Hepatocyte (in vitro differentiated cells): ENCODE measurements around the gene PDIA3. TPM values are rescaled to one million over a fixed set of nuclear protein-coding genes. Genes with fewer than 3 reads are reported as not detected.
"Not testable (repeated sequence)": the region's sequence is repeated elsewhere in the genome, so short reads cannot be mapped to it uniquely, and the experiment has no call there.

ENCODE experiments used
- DNase-seq: peaks from one replicate; pipeline ENCODE4 v3.0.0-alpha.2; 2016; ENCODE audit warnings: low spot score
- H2AFZ ChIP-seq: fragments of 200-600 bp; sonication (generic); 2 replicates; pipeline ENCODE4 v1.6.0; 2016; ENCODE audit warnings: antibody characterized with exemption, mild to moderate bottlenecking
- H3K27ac ChIP-seq: fragments of 200-600 bp; sonication (generic); 2 replicates; pipeline ENCODE4 v1.5.1; 2016; ENCODE audit warnings: mild to moderate bottlenecking
- H3K27me3 ChIP-seq: fragments of 200-600 bp; sonication (generic); 2 replicates; pipeline ENCODE4 v1.6.1; 2016
- H3K36me3 ChIP-seq: fragments of 200-600 bp; sonication (generic); replicated peaks from 2 replicates; pipeline ENCODE4 v1.5.1; 2016; ENCODE audit warnings: low read depth; ENCODE audit not compliant: insufficient read depth
- H3K4me1 ChIP-seq: fragments of 200-600 bp; sonication (generic); 2 replicates; pipeline ENCODE4 v1.5.1; 2016; ENCODE audit warnings: mild to moderate bottlenecking, moderate library complexity; ENCODE audit not compliant: insufficient read depth
- H3K4me2 ChIP-seq: fragments of 200-600 bp; sonication (generic); 2 replicates; pipeline ENCODE4 v1.6.0; 2016
- H3K4me3 ChIP-seq: fragments of 200-600 bp; sonication (generic); 2 replicates; pipeline ENCODE4 v1.5.1; 2016; ENCODE audit warnings: mild to moderate bottlenecking
- H3K79me2 ChIP-seq: fragments of 200-600 bp; sonication (generic); 2 replicates; pipeline ENCODE4 v1.6.0; 2017; ENCODE audit warnings: mild to moderate bottlenecking
- H3K9me2 ChIP-seq: fragments of 200-600 bp; sonication (generic); replicated peaks from 2 replicates; pipeline ENCODE4 v1.6.0; 2017; ENCODE audit warnings: mild to moderate bottlenecking; ENCODE audit not compliant: insufficient read depth
- H3K9me3 ChIP-seq: fragments of 200-600 bp; sonication (generic); 2 replicates; pipeline ENCODE4 v1.5.1; 2016; ENCODE audit warnings: low read depth, mild to moderate bottlenecking
- H4K20me1 ChIP-seq: fragments of 200-600 bp; sonication (generic); 2 replicates; pipeline ENCODE4 v1.6.0; 2016; ENCODE audit warnings: mild to moderate bottlenecking; ENCODE audit not compliant: insufficient read depth, poor library complexity, severe bottlenecking
- CTCF ChIP-seq: fragments of 200-600 bp; sonication (generic); IDR thresholded peaks from 2 replicates; pipeline ENCODE4 v1.5.1; 2016; ENCODE audit warnings: antibody characterized with exemption, mild to moderate bottlenecking; ENCODE audit not compliant: poor library complexity
- EZH2 ChIP-seq: fragments of 200-600 bp; sonication (generic); IDR thresholded peaks from 2 replicates; pipeline ENCODE4 v1.6.1; 2016; ENCODE audit warnings: antibody characterized with exemption, mild to moderate bottlenecking, borderline replicate concordance
- EZH2phosphoT487 ChIP-seq: fragments of 200-600 bp; sonication (generic); IDR thresholded peaks from one replicate; pipeline ENCODE4 v1.6.1; 2018; ENCODE audit warnings: antibody characterized with exemption, mild to moderate bottlenecking, low read depth, moderate library complexity; ENCODE audit not compliant: unreplicated experiment, severe bottlenecking
- WGBS: methylation state at CpG from one replicate; pipeline ENCODE4 v1.1.6; 2016; ENCODE audit warnings: low lambda C conversion rate; ENCODE audit errors: missing lambda C conversion rate; 5-methylcytosine and 5-hydroxymethylcytosine counted together
- polyA plus RNA-seq: library from polyadenylated mRNA; unstranded; fragments of >200 nt; fragmentation: Nextera tagmentation; extraction: Ambion mirVana; gene quantifications from 2 replicates; pipeline ENCODE4 v1.2.1, GENCODE V29; 2016
- total RNA-seq: library from RNA; depleted of rRNA; stranded (reverse); fragments of >200 nt; gene quantifications from 2 replicates; pipeline ENCODE4 v1.2.3, GENCODE V29; 2014

PDIA3 gene
- total and polyA plus RNA-seq, 2 experiments from 2014 or later, result 496 to 1,358 TPM

GRCh38 chr15:43723151-43723550, 23.1 kb upstream of the PDIA3 start:
- Histone ChIP-seq H4K20me1 (no peaks in the 10 kb centered on the region), H3K4me1 (no peaks in the 10 kb centered on the region), H3K4me3 (no peak overlapping the region), H3K27me3 (no peaks in the 10 kb centered on the region), H2AFZ (no peak overlapping the region), H3K9me2 (no peaks in the 10 kb centered on the region), H3K36me3 (no peaks in the 10 kb centered on the region), H3K9me3 (no peaks in the 10 kb centered on the region), H3K4me2 (no peak overlapping the region), H3K27ac (no peak overlapping the region), H3K79me2 (no peaks in the 10 kb centered on the region)
- TF ChIP-seq CTCF, result no peak
- no peak for TF ChIP-seq EZH2
- no peak for TF ChIP-seq EZH2phosphoT487
- DNase-seq, result no peak
- WGBS, result 85% methylated on average over 4 of the region's 4 CpGs

GRCh38 chr15:43726306-43726705, 19.9 kb upstream of the PDIA3 start:
- H4K20me1 ChIP-seq, H3K36me3 ChIP-seq, H3K4me1 ChIP-seq, H3K27ac ChIP-seq, H3K4me2 ChIP-seq, DNase-seq, H2AFZ ChIP-seq, H3K4me3 ChIP-seq, H3K79me2 ChIP-seq, H3K9me2 ChIP-seq, H3K9me3 ChIP-seq, H3K27me3 ChIP-seq: not testable (repeated sequence)
- WGBS, result 94% methylated on average over 1 of the region's 1 CpG

GRCh38 chr15:43728053-43728725, 18.0 kb upstream of the PDIA3 start:
- H3K9me2 ChIP-seq, H3K4me1 ChIP-seq, H3K27me3 ChIP-seq, H3K36me3 ChIP-seq, H2AFZ ChIP-seq, DNase-seq, H3K4me2 ChIP-seq, H3K9me3 ChIP-seq, H3K4me3 ChIP-seq, H4K20me1 ChIP-seq, H3K27ac ChIP-seq, H3K79me2 ChIP-seq: not testable (repeated sequence)
- 65% methylated on average over 1 of the region's 1 CpG for WGBS

GRCh38 chr15:43735416-43735815, 10.8 kb upstream of the PDIA3 start:
- Histone ChIP-seq H3K79me2 (no peaks in the 10 kb centered on the region), H3K9me3 (no peaks in the 10 kb centered on the region), H3K27me3 (no peaks in the 10 kb centered on the region), H4K20me1 (no peaks in the 10 kb centered on the region), H2AFZ (no peak overlapping the region), H3K9me2 (no peaks in the 10 kb centered on the region), H3K4me2 (no peak overlapping the region), H3K36me3 (no peaks in the 10 kb centered on the region), H3K4me3 (no peak overlapping the region), H3K4me1 (no peaks in the 10 kb centered on the region), H3K27ac (no peak overlapping the region)
- DNase-seq, result no peak
- TF ChIP-seq CTCF (no peak), EZH2phosphoT487 (no peak), EZH2 (no peak)
- WGBS, result 91% methylated on average over 6 of the region's 6 CpGs

- Histone ChIP-seq H3K4me2 (peak overlapping the region; percentile 80), H3K4me3 (peak overlapping the region; percentile 61), H3K27ac (peak overlapping the region; percentile 100), H4K20me1 (peaks cover 48% of the 10 kb centered on the region), H3K79me2 (peaks cover 60% of the 10 kb centered on the region), H2AFZ (peak overlapping the region; percentile 79), H3K4me1 (peaks cover 34% of the 10 kb centered on the region)
- 0% methylated on average over 12 of the region's 12 CpGs for WGBS
- H3K36me3 ChIP-seq, H3K9me3 ChIP-seq, H3K27me3 ChIP-seq, H3K9me2 ChIP-seq, DNase-seq: not testable (repeated sequence)
These were observed 668 bp downstream of the PDIA3 start for GRCh38 chr15:43746903-43747309.
